ENCODE results near the gene CDH4. TPM values are rescaled to one million over a fixed set of nuclear protein-coding genes. Genes with fewer than 3 reads are reported as not detected.

Gene CDH4
- total and polyA plus RNA-seq, 2 of the 13 experiments (the other 11 are each of a cell fraction or from before 2014, with no cell fraction given) = not detected

DNA sequence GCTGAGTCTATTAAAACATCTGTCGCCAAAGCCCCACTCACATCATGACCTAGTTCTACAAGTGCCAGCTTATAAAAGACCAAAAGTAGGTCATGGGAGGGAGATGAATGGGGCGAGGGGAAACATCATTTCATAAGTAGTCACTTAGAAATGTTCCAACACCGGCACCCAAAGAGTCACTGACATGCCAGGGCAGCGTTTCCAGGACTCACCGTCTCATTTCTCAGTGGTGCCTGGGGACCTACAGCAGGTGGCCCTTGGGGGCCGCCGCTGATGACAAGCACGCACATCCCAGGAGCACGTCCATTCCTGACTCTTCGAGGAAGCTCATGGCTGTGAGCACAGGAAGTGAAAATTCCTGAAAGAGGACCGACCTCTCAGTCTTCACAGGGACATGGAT lies 260.4 kb downstream of the CDH4 start:
- Histone ChIP-seq H3K27me3 (ENCODE audit: control insufficient read depth in 1 of 2, insufficient read depth in 2 of 2, low read length in 2 of 2) (peaks cover 27 to 94% of the 10 kb centered on the region in 2 experiments), H4K20me1 (ENCODE audit: insufficient read depth, low read length) (no peaks in the 10 kb centered on the region), H3K36me3 (replicated peaks in 1 of 2; ENCODE audit: control insufficient read depth in 1 of 2, insufficient read depth in 2 of 2, low read length in 2 of 2) (no peaks in the 10 kb centered on the region), H3K4me1 (ENCODE audit: insufficient read depth, low read length) (no peaks in the 10 kb centered on the region), H3K4me3 (replicated peaks in 1 of 3; ENCODE audit: insufficient read depth in 1 of 3, low read depth in 2 of 3, low read length in 3 of 3) (no peak overlapping the region), H2AFZ (ENCODE audit: low read length) (no peak overlapping the region), H3K9ac (ENCODE audit: insufficient read depth, low read depth, low read length) (no peak overlapping the region), H3K9me3 (ENCODE audit: low read length) (no peaks in the 10 kb centered on the region), H3K4me2 (ENCODE audit: low read depth, low read length) (no peak overlapping the region), H3K79me2 (ENCODE audit: insufficient read depth, low read length) (no peaks in the 10 kb centered on the region), H3K27ac (ENCODE audit: extremely low read length, insufficient read depth, low read length) (no peak overlapping the region)
- in situ Hi-C loops (cut with HindIII; ENCODE audit: extremely low pct_ligation_motif_present, low pct_unique_long_range_greater_than_20kb) (no loop called here), intact Hi-C loops (cut with micrococcal nuclease; ENCODE audit: unreplicated experiment) (no loop called here)
- WGBS (ENCODE audit: low lambda C conversion rate) = 18% methylated on average over 11 of the region's 11 CpGs
- FAIRE-seq (no peak), DNase-seq (ENCODE audit: low spot score) (no peak), ATAC-seq (no peak)
- POLR2A ChIA-PET = no interaction called here
- BruUV-seq (replicated peaks) = no TSS peak
- CTCF ChIA-PET (ENCODE audit: low intra/inter-chr PET ratio, low total read pairs) = no interaction called here
- TF ChIP-seq, protein P1, sequence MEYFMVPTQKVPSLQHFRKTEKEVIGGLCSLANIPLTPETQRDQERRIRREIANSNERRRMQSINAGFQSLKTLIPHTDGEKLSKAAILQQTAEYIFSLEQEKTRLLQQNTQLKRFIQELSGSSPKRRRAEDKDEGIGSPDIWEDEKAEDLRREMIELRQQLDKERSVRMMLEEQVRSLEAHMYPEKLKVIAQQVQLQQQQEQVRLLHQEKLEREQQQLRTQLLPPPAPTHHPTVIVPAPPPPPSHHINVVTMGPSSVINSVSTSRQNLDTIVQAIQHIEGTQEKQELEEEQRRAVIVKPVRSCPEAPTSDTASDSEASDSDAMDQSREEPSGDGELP (IDR thresholded peaks at IDR 0.05; ENCODE audit: borderline replicate concordance, low read depth) = no peak
- no peak for TF ChIP-seq RFXANK (CRISPR knock-in tag; IDR thresholded peaks at IDR 0.05)
- TF ChIP-seq, protein P2, sequence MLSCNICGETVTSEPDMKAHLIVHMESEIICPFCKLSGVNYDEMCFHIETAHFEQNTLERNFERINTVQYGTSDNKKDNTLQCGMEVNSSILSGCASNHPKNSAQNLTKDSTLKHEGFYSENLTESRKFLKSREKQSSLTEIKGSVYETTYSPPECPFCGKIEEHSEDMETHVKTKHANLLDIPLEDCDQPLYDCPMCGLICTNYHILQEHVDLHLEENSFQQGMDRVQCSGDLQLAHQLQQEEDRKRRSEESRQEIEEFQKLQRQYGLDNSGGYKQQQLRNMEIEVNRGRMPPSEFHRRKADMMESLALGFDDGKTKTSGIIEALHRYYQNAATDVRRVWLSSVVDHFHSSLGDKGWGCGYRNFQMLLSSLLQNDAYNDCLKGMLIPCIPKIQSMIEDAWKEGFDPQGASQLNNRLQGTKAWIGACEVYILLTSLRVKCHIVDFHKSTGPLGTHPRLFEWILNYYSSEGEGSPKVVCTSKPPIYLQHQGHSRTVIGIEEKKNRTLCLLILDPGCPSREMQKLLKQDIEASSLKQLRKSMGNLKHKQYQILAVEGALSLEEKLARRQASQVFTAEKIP (CRISPR knock-in tag; IDR thresholded peaks at IDR 0.05; ENCODE audit: borderline replicate concordance) = no peak
- TF ChIP-seq, protein P3, sequence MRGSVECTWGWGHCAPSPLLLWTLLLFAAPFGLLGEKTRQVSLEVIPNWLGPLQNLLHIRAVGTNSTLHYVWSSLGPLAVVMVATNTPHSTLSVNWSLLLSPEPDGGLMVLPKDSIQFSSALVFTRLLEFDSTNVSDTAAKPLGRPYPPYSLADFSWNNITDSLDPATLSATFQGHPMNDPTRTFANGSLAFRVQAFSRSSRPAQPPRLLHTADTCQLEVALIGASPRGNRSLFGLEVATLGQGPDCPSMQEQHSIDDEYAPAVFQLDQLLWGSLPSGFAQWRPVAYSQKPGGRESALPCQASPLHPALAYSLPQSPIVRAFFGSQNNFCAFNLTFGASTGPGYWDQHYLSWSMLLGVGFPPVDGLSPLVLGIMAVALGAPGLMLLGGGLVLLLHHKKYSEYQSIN (CRISPR knock-in tag; IDR thresholded peaks at IDR 0.05; ENCODE audit: borderline replicate concordance) = no peak
- TF ChIP-seq, protein P4, sequence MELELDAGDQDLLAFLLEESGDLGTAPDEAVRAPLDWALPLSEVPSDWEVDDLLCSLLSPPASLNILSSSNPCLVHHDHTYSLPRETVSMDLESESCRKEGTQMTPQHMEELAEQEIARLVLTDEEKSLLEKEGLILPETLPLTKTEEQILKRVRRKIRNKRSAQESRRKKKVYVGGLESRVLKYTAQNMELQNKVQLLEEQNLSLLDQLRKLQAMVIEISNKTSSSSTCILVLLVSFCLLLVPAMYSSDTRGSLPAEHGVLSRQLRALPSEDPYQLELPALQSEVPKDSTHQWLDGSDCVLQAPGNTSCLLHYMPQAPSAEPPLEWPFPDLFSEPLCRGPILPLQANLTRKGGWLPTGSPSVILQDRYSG (CRISPR knock-in tag; IDR thresholded peaks at IDR 0.05) = no peak
- TF ChIP-seq, protein P5, sequence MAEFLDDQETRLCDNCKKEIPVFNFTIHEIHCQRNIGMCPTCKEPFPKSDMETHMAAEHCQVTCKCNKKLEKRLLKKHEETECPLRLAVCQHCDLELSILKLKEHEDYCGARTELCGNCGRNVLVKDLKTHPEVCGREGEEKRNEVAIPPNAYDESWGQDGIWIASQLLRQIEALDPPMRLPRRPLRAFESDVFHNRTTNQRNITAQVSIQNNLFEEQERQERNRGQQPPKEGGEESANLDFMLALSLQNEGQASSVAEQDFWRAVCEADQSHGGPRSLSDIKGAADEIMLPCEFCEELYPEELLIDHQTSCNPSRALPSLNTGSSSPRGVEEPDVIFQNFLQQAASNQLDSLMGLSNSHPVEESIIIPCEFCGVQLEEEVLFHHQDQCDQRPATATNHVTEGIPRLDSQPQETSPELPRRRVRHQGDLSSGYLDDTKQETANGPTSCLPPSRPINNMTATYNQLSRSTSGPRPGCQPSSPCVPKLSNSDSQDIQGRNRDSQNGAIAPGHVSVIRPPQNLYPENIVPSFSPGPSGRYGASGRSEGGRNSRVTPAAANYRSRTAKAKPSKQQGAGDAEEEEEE (CRISPR knock-in tag; IDR thresholded peaks at IDR 0.05; ENCODE audit: borderline replicate concordance) = no peak
- no peak for TF ChIP-seq BRCA1 (CRISPR knock-in tag; IDR thresholded peaks at IDR 0.05)
- TF ChIP-seq, protein P6, sequence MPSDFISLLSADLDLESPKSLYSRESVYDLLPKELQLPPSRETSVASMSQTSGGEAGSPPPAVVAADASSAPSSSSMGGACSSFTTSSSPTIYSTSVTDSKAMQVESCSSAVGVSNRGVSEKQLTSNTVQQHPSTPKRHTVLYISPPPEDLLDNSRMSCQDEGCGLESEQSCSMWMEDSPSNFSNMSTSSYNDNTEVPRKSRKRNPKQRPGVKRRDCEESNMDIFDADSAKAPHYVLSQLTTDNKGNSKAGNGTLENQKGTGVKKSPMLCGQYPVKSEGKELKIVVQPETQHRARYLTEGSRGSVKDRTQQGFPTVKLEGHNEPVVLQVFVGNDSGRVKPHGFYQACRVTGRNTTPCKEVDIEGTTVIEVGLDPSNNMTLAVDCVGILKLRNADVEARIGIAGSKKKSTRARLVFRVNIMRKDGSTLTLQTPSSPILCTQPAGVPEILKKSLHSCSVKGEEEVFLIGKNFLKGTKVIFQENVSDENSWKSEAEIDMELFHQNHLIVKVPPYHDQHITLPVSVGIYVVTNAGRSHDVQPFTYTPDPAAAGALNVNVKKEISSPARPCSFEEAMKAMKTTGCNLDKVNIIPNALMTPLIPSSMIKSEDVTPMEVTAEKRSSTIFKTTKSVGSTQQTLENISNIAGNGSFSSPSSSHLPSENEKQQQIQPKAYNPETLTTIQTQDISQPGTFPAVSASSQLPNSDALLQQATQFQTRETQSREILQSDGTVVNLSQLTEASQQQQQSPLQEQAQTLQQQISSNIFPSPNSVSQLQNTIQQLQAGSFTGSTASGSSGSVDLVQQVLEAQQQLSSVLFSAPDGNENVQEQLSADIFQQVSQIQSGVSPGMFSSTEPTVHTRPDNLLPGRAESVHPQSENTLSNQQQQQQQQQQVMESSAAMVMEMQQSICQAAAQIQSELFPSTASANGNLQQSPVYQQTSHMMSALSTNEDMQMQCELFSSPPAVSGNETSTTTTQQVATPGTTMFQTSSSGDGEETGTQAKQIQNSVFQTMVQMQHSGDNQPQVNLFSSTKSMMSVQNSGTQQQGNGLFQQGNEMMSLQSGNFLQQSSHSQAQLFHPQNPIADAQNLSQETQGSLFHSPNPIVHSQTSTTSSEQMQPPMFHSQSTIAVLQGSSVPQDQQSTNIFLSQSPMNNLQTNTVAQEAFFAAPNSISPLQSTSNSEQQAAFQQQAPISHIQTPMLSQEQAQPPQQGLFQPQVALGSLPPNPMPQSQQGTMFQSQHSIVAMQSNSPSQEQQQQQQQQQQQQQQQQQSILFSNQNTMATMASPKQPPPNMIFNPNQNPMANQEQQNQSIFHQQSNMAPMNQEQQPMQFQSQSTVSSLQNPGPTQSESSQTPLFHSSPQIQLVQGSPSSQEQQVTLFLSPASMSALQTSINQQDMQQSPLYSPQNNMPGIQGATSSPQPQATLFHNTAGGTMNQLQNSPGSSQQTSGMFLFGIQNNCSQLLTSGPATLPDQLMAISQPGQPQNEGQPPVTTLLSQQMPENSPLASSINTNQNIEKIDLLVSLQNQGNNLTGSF (CRISPR knock-in tag; IDR thresholded peaks at IDR 0.05) = no peak
- no peak for TF ChIP-seq NFRKB (IDR thresholded peaks at IDR 0.05)

All from HepG2 (cell line).